SK-N-SH treated with all-trans-retinoic acid at 6 μM for 48 hours (cell line): ENCODE data around the gene RBM4.

Experiments used
- ARNTL ChIP-seq: fragments of 450-650 bp; formaldehyde crosslinking; IDR thresholded peaks from 2 replicates; pipeline ENCODE4 v1.5.0; 2020; ENCODE audit warnings: low read depth, mild to moderate bottlenecking, moderate library complexity, borderline replicate concordance
- CSDC2 ChIP-seq: fragments of 250-450 bp; sonication (Bioruptor Pico); IDR thresholded peaks from 2 replicates; pipeline ENCODE4 v1.5.0; 2020; ENCODE audit warnings: mild to moderate bottlenecking, moderate library complexity
- GLIS3 ChIP-seq: fragments of 250-450 bp; sonication (Bioruptor Pico); IDR thresholded peaks from 2 replicates; pipeline ENCODE4 v1.5.0; 2020; ENCODE audit warnings: mild to moderate bottlenecking, moderate library complexity
- ZC3H10 ChIP-seq: fragments of 250-450 bp; sonication (Bioruptor Pico); IDR thresholded peaks from 2 replicates; pipeline ENCODE4 v1.5.1; 2021; ENCODE audit warnings: mild to moderate bottlenecking, moderate library complexity
- TF ChIP-seq, protein P1 (sequence below): fragments of 250-450 bp; sonication (Bioruptor Pico); IDR thresholded peaks from 2 replicates; pipeline ENCODE4 v1.8.0; 2021; ENCODE audit warnings: low read depth, mild to moderate bottlenecking, moderate library complexity, borderline replicate concordance
- TF ChIP-seq, protein P2 (sequence below): fragments of 250-450 bp; sonication (Bioruptor Pico); IDR thresholded peaks from 2 replicates; pipeline ENCODE4 v1.8.0; 2020; ENCODE audit warnings: mild to moderate bottlenecking, moderate library complexity, borderline replicate concordance

- TF ChIP-seq, protein P1, sequence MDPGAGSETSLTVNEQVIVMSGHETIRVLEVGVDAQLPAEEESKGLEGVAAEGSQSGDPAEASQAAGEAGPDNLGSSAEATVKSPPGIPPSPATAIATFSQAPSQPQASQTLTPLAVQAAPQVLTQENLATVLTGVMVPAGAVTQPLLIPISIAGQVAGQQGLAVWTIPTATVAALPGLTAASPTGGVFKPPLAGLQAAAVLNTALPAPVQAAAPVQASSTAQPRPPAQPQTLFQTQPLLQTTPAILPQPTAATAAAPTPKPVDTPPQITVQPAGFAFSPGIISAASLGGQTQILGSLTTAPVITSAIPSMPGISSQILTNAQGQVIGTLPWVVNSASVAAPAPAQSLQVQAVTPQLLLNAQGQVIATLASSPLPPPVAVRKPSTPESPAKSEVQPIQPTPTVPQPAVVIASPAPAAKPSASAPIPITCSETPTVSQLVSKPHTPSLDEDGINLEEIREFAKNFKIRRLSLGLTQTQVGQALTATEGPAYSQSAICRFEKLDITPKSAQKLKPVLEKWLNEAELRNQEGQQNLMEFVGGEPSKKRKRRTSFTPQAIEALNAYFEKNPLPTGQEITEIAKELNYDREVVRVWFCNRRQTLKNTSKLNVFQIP (CRISPR knock-in tag): no peak
- TF ChIP-seq GLIS3 (no peak), CSDC2 (CRISPR knock-in tag) (no peak), ARNTL (CRISPR knock-in tag) (no peak), ZC3H10 (CRISPR knock-in tag) (no peak)
- TF ChIP-seq, protein P2, sequence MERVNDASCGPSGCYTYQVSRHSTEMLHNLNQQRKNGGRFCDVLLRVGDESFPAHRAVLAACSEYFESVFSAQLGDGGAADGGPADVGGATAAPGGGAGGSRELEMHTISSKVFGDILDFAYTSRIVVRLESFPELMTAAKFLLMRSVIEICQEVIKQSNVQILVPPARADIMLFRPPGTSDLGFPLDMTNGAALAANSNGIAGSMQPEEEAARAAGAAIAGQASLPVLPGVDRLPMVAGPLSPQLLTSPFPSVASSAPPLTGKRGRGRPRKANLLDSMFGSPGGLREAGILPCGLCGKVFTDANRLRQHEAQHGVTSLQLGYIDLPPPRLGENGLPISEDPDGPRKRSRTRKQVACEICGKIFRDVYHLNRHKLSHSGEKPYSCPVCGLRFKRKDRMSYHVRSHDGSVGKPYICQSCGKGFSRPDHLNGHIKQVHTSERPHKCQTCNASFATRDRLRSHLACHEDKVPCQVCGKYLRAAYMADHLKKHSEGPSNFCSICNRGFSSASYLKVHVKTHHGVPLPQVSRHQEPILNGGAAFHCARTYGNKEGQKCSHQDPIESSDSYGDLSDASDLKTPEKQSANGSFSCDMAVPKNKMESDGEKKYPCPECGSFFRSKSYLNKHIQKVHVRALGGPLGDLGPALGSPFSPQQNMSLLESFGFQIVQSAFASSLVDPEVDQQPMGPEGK: no peak
Observed at GRCh38 chr11:66619080-66619554, 19.4 kb upstream of the RBM4 start.
